WERI-Rb-1 (cell line): ENCODE measurements around the gene LMX1A.

ENCODE experiments used
- DNase-seq: peaks from one replicate; pipeline ENCODE4 v3.0.0-alpha.2; 2020
- H3K27ac ChIP-seq: fragments of 250-450 bp; sonication (Bioruptor Pico); 2 replicates; pipeline ENCODE4 v1.5.1; 2020; ENCODE audit warnings: mild to moderate bottlenecking, moderate library complexity
- H3K27me3 ChIP-seq: fragments of 250-450 bp; sonication (Bioruptor Pico); 2 replicates; pipeline ENCODE4 v1.5.1; 2021; ENCODE audit warnings: mild to moderate bottlenecking, low read depth, moderate library complexity; ENCODE audit not compliant: insufficient read depth, severe bottlenecking
- H3K36me3 ChIP-seq: fragments of 250-450 bp; sonication (Bioruptor Pico); 2 replicates; pipeline ENCODE4 v1.5.1; 2020; ENCODE audit warnings: mild to moderate bottlenecking, moderate library complexity
- H3K4me3 ChIP-seq: 2 replicates; pipeline ENCODE4 v1.5.1; 2011; ENCODE audit warnings: low read depth, mild to moderate bottlenecking, control low read depth, low read length
- H3K9me3 ChIP-seq: fragments of 250-450 bp; sonication (Bioruptor Pico); 2 replicates; pipeline ENCODE4 v1.5.1; 2021; ENCODE audit warnings: mild to moderate bottlenecking, moderate library complexity; ENCODE audit not compliant: severe bottlenecking
- TF ChIP-seq, protein P1 (sequence below): IDR thresholded peaks from 2 replicates; pipeline ENCODE4 v1.5.1; 2011; ENCODE audit warnings: low read depth, mild to moderate bottlenecking, control low read depth, inconsistent platforms, low read length

LMX1A gene

DNA sequence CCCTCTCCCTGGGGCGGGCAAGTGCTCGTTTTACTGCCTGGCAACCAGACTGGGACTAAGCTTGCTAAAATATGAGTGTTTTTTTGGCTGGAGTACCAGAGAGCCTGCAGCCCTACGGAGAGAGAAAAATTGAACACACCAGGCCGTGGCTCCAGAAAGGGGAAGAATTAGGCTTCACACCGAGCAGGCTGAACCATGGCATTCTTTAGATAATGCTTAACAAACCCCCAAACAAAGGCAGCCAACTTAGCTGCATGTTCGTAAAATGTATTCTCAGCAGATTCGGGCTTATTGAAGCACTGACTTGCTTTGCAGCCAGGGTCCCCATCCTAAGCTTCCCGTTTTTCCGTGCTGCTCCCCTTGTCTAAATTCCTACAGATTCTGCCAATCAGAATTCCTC lies 76.6 kb downstream of the LMX1A start:
- TF ChIP-seq, protein P1, sequence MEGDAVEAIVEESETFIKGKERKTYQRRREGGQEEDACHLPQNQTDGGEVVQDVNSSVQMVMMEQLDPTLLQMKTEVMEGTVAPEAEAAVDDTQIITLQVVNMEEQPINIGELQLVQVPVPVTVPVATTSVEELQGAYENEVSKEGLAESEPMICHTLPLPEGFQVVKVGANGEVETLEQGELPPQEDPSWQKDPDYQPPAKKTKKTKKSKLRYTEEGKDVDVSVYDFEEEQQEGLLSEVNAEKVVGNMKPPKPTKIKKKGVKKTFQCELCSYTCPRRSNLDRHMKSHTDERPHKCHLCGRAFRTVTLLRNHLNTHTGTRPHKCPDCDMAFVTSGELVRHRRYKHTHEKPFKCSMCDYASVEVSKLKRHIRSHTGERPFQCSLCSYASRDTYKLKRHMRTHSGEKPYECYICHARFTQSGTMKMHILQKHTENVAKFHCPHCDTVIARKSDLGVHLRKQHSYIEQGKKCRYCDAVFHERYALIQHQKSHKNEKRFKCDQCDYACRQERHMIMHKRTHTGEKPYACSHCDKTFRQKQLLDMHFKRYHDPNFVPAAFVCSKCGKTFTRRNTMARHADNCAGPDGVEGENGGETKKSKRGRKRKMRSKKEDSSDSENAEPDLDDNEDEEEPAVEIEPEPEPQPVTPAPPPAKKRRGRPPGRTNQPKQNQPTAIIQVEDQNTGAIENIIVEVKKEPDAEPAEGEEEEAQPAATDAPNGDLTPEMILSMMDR: no peak
- Histone ChIP-seq H3K27me3 (no peaks in the 10 kb centered on the region), H3K9me3 (no peaks in the 10 kb centered on the region), H3K4me3 (no peak overlapping the region), H3K36me3 (no peaks in the 10 kb centered on the region), H3K27ac (no peak overlapping the region)
- no peak for DNase-seq

DNA sequence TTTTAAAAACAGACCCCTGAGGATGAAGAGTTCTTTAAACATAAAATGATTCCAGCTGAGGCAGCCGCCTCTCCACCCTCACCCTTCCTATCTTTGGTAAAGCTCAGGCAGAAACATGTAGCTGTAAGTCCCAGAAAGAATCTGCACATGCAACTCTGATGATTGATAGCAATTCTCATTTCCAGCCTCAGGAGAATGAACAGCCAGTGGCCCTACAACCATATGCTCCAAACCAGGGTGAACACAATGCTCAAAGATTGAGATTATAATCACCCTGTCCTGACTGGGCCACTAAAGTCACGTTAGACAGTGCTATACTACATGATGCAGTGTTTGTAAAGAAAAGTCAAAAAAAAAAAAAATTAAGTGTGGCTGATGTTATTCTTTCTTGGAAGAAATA lies 80.2 kb downstream of the LMX1A start:
- Histone ChIP-seq H3K27ac (no peak overlapping the region), H3K9me3 (no peaks in the 10 kb centered on the region), H3K27me3 (no peaks in the 10 kb centered on the region), H3K4me3 (no peak overlapping the region), H3K36me3 (no peaks in the 10 kb centered on the region)
- no peak for DNase-seq
- TF ChIP-seq, protein P1: no peak

DNA sequence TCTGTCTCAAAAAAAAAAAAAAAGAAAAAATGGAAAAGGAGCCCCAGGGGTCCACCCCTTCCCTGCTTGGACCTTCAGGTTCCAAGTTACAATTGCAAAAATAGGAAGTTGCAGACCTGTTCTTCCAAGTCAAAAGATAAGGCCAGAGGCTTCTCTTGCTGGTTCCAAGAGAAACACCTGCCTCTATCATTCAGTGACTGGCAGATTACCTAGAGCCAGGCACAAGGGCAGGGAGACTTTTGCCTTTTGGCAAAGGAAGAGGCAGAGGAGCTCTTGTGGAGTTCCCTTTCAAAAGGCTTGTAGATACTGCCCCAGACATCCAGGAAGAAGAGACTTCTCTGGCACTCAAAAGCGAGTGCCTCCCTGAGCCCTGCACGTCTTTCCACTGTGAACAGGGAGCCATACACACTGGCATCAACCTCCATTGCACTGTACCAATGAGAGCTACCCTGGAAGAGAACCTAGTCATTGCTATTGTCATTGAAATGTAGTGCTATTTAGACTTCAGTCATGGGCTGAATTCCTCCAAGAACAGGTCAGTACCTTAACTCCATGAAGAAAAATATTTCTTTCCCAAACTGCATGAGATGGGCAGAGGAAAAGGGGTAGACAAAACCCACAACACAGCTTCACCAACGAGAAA lies 91.2 kb downstream of the LMX1A start:
- H3K27me3 ChIP-seq: no peaks in the 10 kb centered on the region
- no peak overlapping the region for H3K27ac ChIP-seq
- peaks cover 11% of the 10 kb centered on the region for H3K9me3 ChIP-seq
- DNase-seq: no peak
- no peaks in the 10 kb centered on the region for H3K36me3 ChIP-seq
- H3K4me3 ChIP-seq: no peak overlapping the region
- TF ChIP-seq, protein P1: no peak

DNA sequence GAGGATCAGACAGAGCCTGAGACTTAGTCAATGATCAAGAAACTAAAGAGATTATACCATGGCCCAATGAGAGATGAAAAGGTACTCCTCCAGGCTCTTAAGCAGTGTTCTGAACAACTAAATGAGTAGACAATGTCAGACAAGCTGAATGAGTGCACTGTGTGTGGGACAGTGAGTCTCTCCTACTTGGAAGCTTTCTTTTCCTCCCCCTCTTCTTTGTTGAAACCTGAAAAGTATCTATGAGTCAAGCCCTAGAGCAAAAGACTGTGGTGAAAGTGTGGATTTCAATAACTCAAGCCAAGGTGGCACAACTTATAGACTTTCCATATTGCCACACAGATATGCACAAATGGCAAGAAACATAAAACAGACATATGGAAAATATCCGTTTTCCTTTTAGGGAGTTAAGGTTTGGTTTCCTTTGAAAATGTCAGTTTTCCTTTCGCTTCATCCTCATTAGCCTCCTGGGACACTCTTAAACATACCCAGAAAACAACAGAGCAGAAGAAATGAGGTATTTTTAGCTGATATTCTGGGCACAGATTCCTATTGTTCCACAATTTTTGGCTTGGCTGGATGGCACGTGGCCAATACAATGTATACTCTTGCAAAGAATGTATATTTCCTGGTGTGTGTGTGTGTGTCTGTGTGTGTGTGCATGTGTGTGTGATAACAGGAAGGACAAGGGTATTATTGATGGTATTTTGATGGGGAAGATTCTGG lies 96.6 kb downstream of the LMX1A start:
- H3K36me3 ChIP-seq: no peaks in the 10 kb centered on the region
- H3K9me3 ChIP-seq: peaks cover 5% of the 10 kb centered on the region
- H3K27ac ChIP-seq: no peak overlapping the region
- no peak for DNase-seq
- H3K27me3 ChIP-seq: no peaks in the 10 kb centered on the region
- TF ChIP-seq, protein P1: no peak
- no peak overlapping the region for H3K4me3 ChIP-seq

DNA sequence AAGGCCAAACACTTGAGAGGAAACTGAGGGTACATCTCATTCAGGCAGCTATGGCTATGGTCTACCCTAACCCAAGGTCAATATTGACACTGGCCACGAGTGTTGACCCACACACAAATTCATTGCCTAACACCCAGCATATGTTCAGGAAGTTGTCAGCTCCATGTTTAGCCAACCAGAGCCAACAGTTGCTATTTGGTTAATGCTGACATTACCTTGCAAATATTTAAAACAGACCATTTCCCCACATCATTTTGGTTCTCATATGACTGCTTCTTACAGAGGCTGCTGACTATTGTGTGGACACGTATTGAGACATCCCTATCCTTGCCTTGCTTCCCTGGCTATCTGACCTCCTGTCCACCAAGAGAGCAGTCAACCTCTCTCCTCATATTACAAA lies 97.3 kb downstream of the LMX1A start:
- H3K27ac ChIP-seq: peak overlapping the region; percentile 31; the same call in 1 of the 2 replicates
- peaks cover 5% of the 10 kb centered on the region for H3K9me3 ChIP-seq
- TF ChIP-seq, protein P1: no peak
- no peak for DNase-seq
- H3K4me3 ChIP-seq: no peak overlapping the region
- H3K27me3 ChIP-seq: no peaks in the 10 kb centered on the region
- no peaks in the 10 kb centered on the region for H3K36me3 ChIP-seq
